Measurements from ENCODE around the gene ADAMTS2. TPM values are rescaled to one million over a fixed set of nuclear protein-coding genes. Genes with fewer than 3 reads are reported as not detected.

The ADAMTS2 gene
- total RNA-seq, 5 donors from 2014 or later (not counting 1 experiment from before 2014, with no cell fraction given), result 0.09 to 0.23 TPM; not detected in 3

DNA sequence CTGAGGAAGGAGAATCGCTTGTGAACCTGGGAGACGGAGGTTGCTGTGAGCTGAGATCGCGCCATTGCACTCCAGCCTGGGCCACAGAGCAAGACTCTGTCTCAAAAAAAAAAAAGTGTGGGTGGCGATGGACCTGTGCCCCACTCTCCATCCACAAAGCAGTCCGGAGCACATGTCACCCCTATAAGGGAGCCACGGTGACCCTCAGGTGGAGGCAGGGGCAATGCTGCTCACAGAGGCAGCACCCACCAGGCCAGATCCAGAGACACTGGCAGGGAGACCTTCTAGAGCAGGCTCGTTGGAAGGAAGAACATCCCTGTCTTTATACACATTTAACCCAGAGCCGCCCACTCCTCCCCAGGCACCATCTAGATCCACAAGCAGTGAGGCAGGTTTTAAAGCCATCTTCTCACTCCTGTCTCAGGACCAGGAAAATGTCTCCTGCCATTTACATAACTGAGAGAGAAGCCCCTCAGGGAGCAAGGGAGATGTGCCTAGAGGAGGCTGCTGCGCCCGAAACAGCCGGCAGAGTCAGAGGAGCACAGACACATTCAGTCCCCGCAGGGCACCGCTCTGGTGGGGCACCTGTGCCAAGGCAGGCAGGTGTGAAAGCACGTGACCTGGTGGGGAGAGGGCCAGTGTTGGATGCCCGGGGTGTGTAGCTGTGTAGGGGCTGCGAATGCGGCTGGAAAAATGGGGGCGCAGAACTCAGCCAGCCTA, 31.6 kb upstream of the ADAMTS2 start:
- H3K9me3 ChIP-seq, result no peaks in the 10 kb centered on the region
- POLR2A ChIA-PET, result no interaction called here
- no peak overlapping the region for H3K27ac ChIP-seq (ENCODE audit: low read length)
- CTCF ChIA-PET, result interaction anchor here in 1 of 2 donors (0.6 kb wide), 1 partner anchor 83 kb away, joined by 3 read pairs; no protein-coding TSS in a partner anchor
- peaks cover 0 to 9% of the 10 kb centered on the region in 2 experiments for H3K27me3 ChIP-seq (replicated peaks in 1 of 2; ENCODE audit: control insufficient read depth in 2 of 2, extremely low read depth in 1 of 2, insufficient read depth in 2 of 2, low read length in 1 of 2)
- DNase-seq (no peak), ATAC-seq (replicated peaks in 1 of 4) (no peak)
- no peaks in the 10 kb centered on the region for H3K9me3 Mint-ChIP-seq
- no peaks in the 10 kb centered on the region for H3K4me1 ChIP-seq (ENCODE audit: control insufficient read depth in 1 of 2, extremely low read depth in 1 of 2, insufficient read depth in 2 of 2, low read length in 2 of 2)
- no peak overlapping the region for H3K4me3 ChIP-seq (ENCODE audit: control insufficient read depth in 1 of 2, extremely low read depth in 1 of 2, low read length in 1 of 2)
- no peak overlapping the region for H3K4me3 Mint-ChIP-seq
- no peak overlapping the region for H3K27ac Mint-ChIP-seq
- H3K4me1 Mint-ChIP-seq, result no peaks in the 10 kb centered on the region
- no peaks in the 10 kb centered on the region for H3K36me3 Mint-ChIP-seq
- no peaks in the 10 kb centered on the region for H3K36me3 ChIP-seq (ENCODE audit: control insufficient read depth in 2 of 2, extremely low read depth in 1 of 2, insufficient read depth in 1 of 2, low read length in 1 of 2)
- 84% methylated on average over 10 of the region's 19 CpGs for WGBS (ENCODE audit: insufficient coverage)
- peaks cover 2 to 3% of the 10 kb centered on the region in 2 donors for H3K27me3 Mint-ChIP-seq

DNA sequence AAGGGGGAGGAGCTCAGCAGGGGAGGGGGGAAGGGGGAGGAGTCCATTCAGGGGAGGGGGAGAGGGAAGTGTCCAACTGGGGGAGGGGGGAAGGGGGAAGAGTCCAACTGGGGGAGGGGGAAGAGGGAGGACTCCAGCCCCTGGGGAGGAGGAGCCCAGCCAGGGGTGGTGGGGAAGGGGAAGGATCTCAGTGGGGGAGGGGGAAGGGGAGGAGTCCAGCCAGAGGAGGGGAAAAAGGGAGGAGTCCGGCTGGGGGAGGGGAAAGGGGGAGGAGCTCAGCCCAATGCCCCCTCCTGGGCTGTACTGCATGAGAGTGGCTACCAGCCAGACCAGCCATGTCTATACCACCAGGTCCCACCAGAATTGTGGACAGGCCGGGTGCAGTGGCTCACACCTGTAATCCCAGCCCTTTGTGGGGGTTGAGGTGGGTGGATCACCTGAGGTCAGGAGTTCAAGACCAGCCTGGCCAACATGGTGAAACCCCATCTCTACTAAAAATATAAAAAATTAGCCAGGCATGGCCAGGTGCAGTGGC, 30.6 kb upstream of the ADAMTS2 start:
- WGBS (ENCODE audit: insufficient coverage), result no CpG with 5 or more reads among the region's 2 CpGs
- DNase-seq (no peak), ATAC-seq (replicated peaks in 1 of 4) (no peak)
- H3K27me3 Mint-ChIP-seq, result peaks cover 2 to 3% of the 10 kb centered on the region in 2 donors
- H3K27ac ChIP-seq (ENCODE audit: low read length), result no peak overlapping the region
- H3K9me3 ChIP-seq, result no peaks in the 10 kb centered on the region
- H3K4me1 Mint-ChIP-seq, result no peaks in the 10 kb centered on the region
- no peaks in the 10 kb centered on the region for H3K36me3 Mint-ChIP-seq
- no peak overlapping the region for H3K27ac Mint-ChIP-seq
- no peaks in the 10 kb centered on the region for H3K9me3 Mint-ChIP-seq
- ChIA-PET POLR2A (no interaction called here), CTCF (no interaction called here)
- no peak overlapping the region for H3K4me3 Mint-ChIP-seq
- H3K36me3 ChIP-seq (ENCODE audit: control insufficient read depth in 2 of 2, extremely low read depth in 1 of 2, insufficient read depth in 1 of 2, low read length in 1 of 2), result no peaks in the 10 kb centered on the region
- H3K4me1 ChIP-seq (ENCODE audit: control insufficient read depth in 1 of 2, extremely low read depth in 1 of 2, insufficient read depth in 2 of 2, low read length in 2 of 2), result no peaks in the 10 kb centered on the region
- H3K4me3 ChIP-seq (ENCODE audit: control insufficient read depth in 1 of 2, extremely low read depth in 1 of 2, low read length in 1 of 2), result no peak overlapping the region
- H3K27me3 ChIP-seq (replicated peaks in 1 of 2; ENCODE audit: control insufficient read depth in 2 of 2, extremely low read depth in 1 of 2, insufficient read depth in 2 of 2, low read length in 1 of 2), result peaks cover 0 to 9% of the 10 kb centered on the region in 2 experiments

DNA sequence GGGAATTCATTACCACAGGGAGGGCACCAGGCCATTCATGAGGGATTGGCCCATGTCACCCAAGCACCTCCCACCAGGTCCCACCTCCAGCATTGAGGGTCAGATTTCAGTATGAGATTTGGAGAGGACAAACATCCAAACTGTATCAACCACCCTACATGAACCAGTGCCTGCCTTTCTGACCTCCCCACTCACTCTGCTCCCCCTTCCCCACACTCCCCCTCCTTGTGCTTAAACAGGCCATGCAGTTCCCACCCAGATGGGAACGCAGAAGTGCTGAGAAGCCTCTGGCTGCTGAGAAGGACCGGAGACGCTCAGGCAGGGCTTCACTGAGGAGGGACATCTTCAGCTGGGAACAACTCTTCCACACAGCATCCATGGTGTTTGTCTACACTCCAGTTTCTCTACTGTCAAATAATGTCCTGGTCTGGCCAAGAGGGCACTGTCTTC, 30.0 kb upstream of the ADAMTS2 start:
- H3K4me3 ChIP-seq (ENCODE audit: control insufficient read depth in 1 of 2, extremely low read depth in 1 of 2, low read length in 1 of 2), result no peak overlapping the region
- H3K4me3 Mint-ChIP-seq, result no peak overlapping the region
- ATAC-seq (replicated peaks in 1 of 4) (no peak), DNase-seq (no peak)
- no peaks in the 10 kb centered on the region for H3K36me3 ChIP-seq (ENCODE audit: control insufficient read depth in 2 of 2, extremely low read depth in 1 of 2, insufficient read depth in 1 of 2, low read length in 1 of 2)
- no peaks in the 10 kb centered on the region for H3K9me3 Mint-ChIP-seq
- POLR2A ChIA-PET, result no interaction called here
- no peak overlapping the region for H3K27ac ChIP-seq (ENCODE audit: low read length)
- H3K4me1 Mint-ChIP-seq, result no peaks in the 10 kb centered on the region
- H3K9me3 ChIP-seq, result no peaks in the 10 kb centered on the region
- WGBS (ENCODE audit: insufficient coverage), result 77% methylated on average over 3 of the region's 3 CpGs
- H3K4me1 ChIP-seq (ENCODE audit: control insufficient read depth in 1 of 2, extremely low read depth in 1 of 2, insufficient read depth in 2 of 2, low read length in 2 of 2), result no peaks in the 10 kb centered on the region
- H3K27me3 ChIP-seq (replicated peaks in 1 of 2; ENCODE audit: control insufficient read depth in 2 of 2, extremely low read depth in 1 of 2, insufficient read depth in 2 of 2, low read length in 1 of 2), result peaks cover 0 to 9% of the 10 kb centered on the region in 2 experiments
- CTCF ChIA-PET, result no interaction called here
- H3K36me3 Mint-ChIP-seq, result no peaks in the 10 kb centered on the region
- no peak overlapping the region for H3K27ac Mint-ChIP-seq
- peaks cover 2 to 3% of the 10 kb centered on the region in 2 donors for H3K27me3 Mint-ChIP-seq

DNA sequence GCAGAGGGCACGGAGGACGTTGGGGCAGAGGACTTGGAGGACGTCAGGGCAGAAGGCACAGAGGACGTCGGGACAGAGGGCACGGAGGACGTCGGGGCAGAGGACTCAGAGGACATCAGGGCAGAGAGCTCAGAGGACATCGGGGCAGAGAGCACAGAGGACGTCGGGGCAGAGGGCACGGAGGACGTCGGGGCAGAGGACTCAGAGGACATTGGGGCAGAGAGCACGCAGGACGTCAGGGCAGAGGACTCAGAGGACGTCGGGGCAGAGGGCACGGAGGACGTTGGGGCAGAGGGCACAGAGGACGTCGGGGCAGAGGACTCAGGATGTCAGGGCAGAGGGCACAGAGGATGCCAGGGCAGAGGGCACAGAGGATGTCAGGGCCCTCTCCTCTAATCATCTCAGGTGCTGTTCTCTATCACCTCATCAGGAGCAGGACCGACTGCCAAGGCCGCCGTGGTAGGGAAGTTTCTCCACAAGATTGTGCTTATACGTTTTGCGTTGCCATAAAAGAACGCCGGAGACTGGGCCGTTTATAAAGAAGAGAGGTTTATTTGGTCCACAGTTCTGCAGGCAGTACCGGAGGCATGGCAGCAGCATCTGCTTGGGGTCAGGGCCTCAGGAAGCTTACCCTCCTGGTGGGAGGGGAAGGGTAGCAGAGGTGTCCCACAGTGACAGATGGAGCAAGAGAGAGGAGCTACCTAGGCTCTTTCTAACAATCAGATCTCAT, 29.4 kb upstream of the ADAMTS2 start:
- ChIA-PET POLR2A (no interaction called here), CTCF (no interaction called here)
- no peaks in the 10 kb centered on the region for H3K9me3 Mint-ChIP-seq

DNA sequence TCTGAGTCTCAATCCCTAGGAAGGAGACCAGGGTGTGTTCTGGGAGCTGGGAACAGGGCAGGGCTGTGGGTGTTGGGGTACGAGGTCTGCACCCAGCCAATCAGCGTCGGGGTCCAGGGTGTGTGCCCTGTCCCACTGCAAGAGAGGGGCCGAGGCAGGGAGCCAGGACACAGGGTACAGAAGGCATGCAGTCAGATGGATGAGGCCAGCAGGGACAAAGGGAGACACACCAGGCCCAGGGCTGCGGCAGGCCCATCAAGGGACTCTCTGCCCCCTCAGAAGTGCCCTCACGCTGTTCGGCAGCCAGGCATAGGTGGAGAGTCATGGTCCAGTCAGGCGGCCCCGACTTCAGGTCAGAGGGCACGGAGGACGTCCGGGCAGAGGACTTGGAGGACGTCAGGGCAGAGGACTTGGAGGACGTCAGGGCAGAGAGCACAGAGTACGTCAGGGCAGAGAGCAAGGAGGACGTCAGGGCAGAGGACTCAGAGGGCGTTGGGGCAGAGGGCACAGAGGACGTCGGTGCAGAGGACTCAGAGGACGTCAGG, 28.8 kb upstream of the ADAMTS2 start:
- no peak overlapping the region for H3K27ac Mint-ChIP-seq
- no peak for DNase-seq
- Histone ChIP-seq H3K27me3 (replicated peaks in 1 of 2; ENCODE audit: control insufficient read depth in 2 of 2, extremely low read depth in 1 of 2, insufficient read depth in 2 of 2, low read length in 1 of 2) (peaks cover 0 to 11% of the 10 kb centered on the region in 2 experiments), H3K4me3 (ENCODE audit: control insufficient read depth in 1 of 2, extremely low read depth in 1 of 2, low read length in 1 of 2) (no peak overlapping the region), H3K4me1 (ENCODE audit: control insufficient read depth in 1 of 2, extremely low read depth in 1 of 2, insufficient read depth in 2 of 2, low read length in 2 of 2) (no peaks in the 10 kb centered on the region), H3K9me3 (no peaks in the 10 kb centered on the region), H3K36me3 (ENCODE audit: control insufficient read depth in 2 of 2, extremely low read depth in 1 of 2, insufficient read depth in 1 of 2, low read length in 1 of 2) (no peaks in the 10 kb centered on the region), H3K27ac (ENCODE audit: low read length) (no peak overlapping the region)
- WGBS (ENCODE audit: insufficient coverage), result 82% methylated on average over 20 of the region's 20 CpGs
- no peaks in the 10 kb centered on the region for H3K4me1 Mint-ChIP-seq
- no peaks in the 10 kb centered on the region for H3K9me3 Mint-ChIP-seq
- ChIA-PET POLR2A (no interaction called here), CTCF (no interaction called here)
- H3K36me3 Mint-ChIP-seq, result no peaks in the 10 kb centered on the region
- no peak for ATAC-seq (replicated peaks in 1 of 4)
- no peak overlapping the region for H3K4me3 Mint-ChIP-seq
- peaks cover 2 to 3% of the 10 kb centered on the region in 2 donors for H3K27me3 Mint-ChIP-seq

More for the DNA sequence above, 29.4 kb upstream of the ADAMTS2 start:
- Histone ChIP-seq H3K27me3 (replicated peaks in 1 of 2; ENCODE audit: control insufficient read depth in 2 of 2, extremely low read depth in 1 of 2, insufficient read depth in 2 of 2, low read length in 1 of 2) (peaks cover 0 to 9% of the 10 kb centered on the region in 2 experiments), H3K36me3 (ENCODE audit: control insufficient read depth in 2 of 2, extremely low read depth in 1 of 2, insufficient read depth in 1 of 2, low read length in 1 of 2) (no peaks in the 10 kb centered on the region), H3K4me3 (ENCODE audit: control insufficient read depth in 1 of 2, extremely low read depth in 1 of 2, low read length in 1 of 2) (no peak overlapping the region), H3K4me1 (ENCODE audit: control insufficient read depth in 1 of 2, extremely low read depth in 1 of 2, insufficient read depth in 2 of 2, low read length in 2 of 2) (no peaks in the 10 kb centered on the region), H3K27ac (ENCODE audit: low read length) (no peak overlapping the region), H3K9me3 (no peaks in the 10 kb centered on the region)
- DNase-seq, result no peak
- Mint-ChIP-seq H3K36me3 (no peaks in the 10 kb centered on the region), H3K27ac (no peak overlapping the region), H3K27me3 (peaks cover 2 to 3% of the 10 kb centered on the region in 2 donors), H3K4me3 (no peak overlapping the region), H3K4me1 (no peaks in the 10 kb centered on the region)
- no peak for ATAC-seq (replicated peaks in 1 of 4)
- 86% methylated on average over 28 of the region's 31 CpGs for WGBS (ENCODE audit: insufficient coverage)

DNA sequence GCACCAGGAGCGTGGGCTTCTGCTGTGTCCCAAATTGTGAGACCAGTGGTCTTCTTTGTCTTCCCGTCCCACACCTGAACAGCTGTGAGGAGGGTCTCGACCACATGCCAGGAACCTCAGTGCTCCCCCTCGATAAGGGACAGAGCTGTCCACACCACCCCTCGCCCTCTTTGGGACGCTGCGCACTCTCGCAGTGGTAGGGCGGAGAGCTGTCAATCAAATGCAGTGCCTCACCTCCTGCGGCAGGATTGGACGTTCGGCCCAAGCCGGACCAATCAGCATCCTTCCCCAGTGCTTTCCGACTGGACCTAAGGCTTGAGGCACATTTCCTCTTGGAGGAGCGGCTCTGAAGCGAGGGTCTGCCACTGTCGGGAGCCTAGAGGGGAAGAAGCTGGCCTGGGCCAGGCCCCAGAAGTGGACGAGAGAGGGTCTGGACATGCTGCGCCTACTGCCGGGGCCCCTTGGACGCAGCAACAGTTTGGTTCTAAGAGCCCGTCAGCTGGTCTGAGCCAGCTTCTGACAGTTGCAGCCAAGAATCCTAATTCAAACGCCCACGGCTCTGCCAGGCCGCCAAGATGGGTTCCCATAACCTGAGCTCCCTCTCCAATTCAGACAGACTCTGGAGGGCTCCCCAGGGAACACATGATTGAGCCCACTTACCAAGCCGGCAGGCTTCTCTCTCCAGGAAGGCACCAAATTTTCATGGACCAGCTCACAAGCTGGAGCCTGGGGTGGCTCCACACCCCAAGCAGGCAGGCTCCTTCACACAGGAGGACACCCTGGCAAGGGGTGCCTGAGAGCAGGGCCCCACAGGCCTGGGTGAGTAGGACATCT, 28.1 kb upstream of the ADAMTS2 start:
- WGBS (ENCODE audit: insufficient coverage), result 81% methylated on average over 24 of the region's 26 CpGs
- H3K27me3 Mint-ChIP-seq, result peaks cover 2 to 3% of the 10 kb centered on the region in 2 donors
- H3K4me1 Mint-ChIP-seq, result no peaks in the 10 kb centered on the region
- CTCF ChIA-PET, result no interaction called here
- ATAC-seq (replicated peaks in 1 of 4) (no peak), DNase-seq (no peak)
- H3K9me3 Mint-ChIP-seq, result no peaks in the 10 kb centered on the region
- no peak overlapping the region for H3K4me3 ChIP-seq (ENCODE audit: control insufficient read depth in 1 of 2, extremely low read depth in 1 of 2, low read length in 1 of 2)
- H3K27ac ChIP-seq (ENCODE audit: low read length), result no peak overlapping the region
- no peaks in the 10 kb centered on the region for H3K36me3 Mint-ChIP-seq
- POLR2A ChIA-PET, result no interaction called here
- no peaks in the 10 kb centered on the region for H3K9me3 ChIP-seq
- H3K4me1 ChIP-seq (ENCODE audit: control insufficient read depth in 1 of 2, extremely low read depth in 1 of 2, insufficient read depth in 2 of 2, low read length in 2 of 2), result no peaks in the 10 kb centered on the region
- H3K27ac Mint-ChIP-seq, result no peak overlapping the region
- peaks cover 0 to 11% of the 10 kb centered on the region in 2 experiments for H3K27me3 ChIP-seq (replicated peaks in 1 of 2; ENCODE audit: control insufficient read depth in 2 of 2, extremely low read depth in 1 of 2, insufficient read depth in 2 of 2, low read length in 1 of 2)
- H3K36me3 ChIP-seq (ENCODE audit: control insufficient read depth in 2 of 2, extremely low read depth in 1 of 2, insufficient read depth in 1 of 2, low read length in 1 of 2), result no peaks in the 10 kb centered on the region
- no peak overlapping the region for H3K4me3 Mint-ChIP-seq

All from T-cell (primary cell).